ENCODE measurements around the gene TEAD1. TPM values are rescaled to one million over a fixed set of nuclear protein-coding genes. Genes with fewer than 3 reads are reported as not detected.

TEAD1 gene
- total and polyA plus RNA-seq, 2 experiments from 2014 or later = 24.5 to 103 TPM

DNA sequence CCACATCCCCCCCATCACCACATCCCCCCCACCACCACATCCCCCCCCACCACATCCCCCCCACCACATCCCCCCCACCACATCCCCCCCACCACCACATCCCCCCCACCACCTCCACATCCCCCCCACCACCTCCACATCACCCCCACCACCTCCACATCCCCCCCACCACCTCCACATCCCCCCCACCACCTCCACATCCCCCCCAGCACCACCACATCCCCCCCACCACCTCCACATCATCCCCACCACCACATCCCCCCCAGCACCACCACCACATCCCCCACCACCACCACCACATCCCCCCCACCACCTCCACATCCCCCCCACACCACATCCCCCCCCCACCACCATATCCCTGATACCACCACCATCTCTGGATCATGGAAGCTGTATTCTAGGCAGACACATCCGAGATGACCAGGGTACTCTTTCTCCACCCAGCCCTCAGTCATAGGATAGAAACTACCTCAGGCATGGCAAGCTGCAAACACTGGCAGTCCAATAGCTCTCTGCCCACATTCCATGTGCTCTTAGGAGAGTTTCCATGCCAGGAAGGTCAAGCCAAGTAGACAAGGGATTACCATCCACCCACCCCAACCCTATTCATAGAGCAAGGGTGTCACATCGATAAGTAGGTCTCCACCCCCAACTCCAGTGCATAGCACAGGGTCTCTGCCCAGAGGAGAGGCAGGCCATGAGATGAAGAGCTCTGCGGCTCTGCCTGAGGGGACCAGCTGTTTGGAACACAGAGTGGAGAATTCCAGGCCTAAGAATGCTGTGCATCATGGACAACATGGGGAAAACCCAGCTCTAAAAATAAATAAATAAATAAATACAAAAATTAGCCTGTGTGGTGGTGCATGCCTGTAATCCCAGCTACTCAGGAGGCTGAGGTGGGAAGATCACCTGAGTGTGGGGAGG is 33.0 kb upstream of the TEAD1 start:
- Histone ChIP-seq H3K27me3 (ENCODE audit: insufficient read depth) (no peaks in the 10 kb centered on the region), H2AFZ (peak overlapping the region; percentile 97), H4K20me1 (replicated peaks; ENCODE audit: insufficient read depth) (peaks cover 3% of the 10 kb centered on the region; the same call in 1 of the 2 replicates), H3K36me3 (ENCODE audit: insufficient read depth) (no peaks in the 10 kb centered on the region), H3F3A (replicated peaks; ENCODE audit: low read depth) (no peaks in the 10 kb centered on the region), H3K4me1 (ENCODE audit: insufficient read depth) (peaks cover 5% of the 10 kb centered on the region; the same call in 1 of the 2 replicates), H3K79me2 (replicated peaks; ENCODE audit: insufficient read depth) (no peaks in the 10 kb centered on the region), H3K4me2 (no peak overlapping the region), H3K9me2 (ENCODE audit: insufficient read depth) (no peaks in the 10 kb centered on the region), H3K27ac (ENCODE audit: low read depth) (no peak overlapping the region), H3K4me3 (no peak overlapping the region)
- Mint-ChIP-seq H3K27me3 (ENCODE audit: insufficient read depth, low read depth, poor library complexity) (peaks cover 9% of the 10 kb centered on the region), H3K27ac (no peak overlapping the region), H3K9me3 (peaks cover 17% of the 10 kb centered on the region), H3K36me3 (ENCODE audit: low read depth) (peaks cover 13% of the 10 kb centered on the region), H3K4me1 (peaks cover 16% of the 10 kb centered on the region), H3K4me3 (no peak overlapping the region)
- DNase-seq (ENCODE audit: low spot score) (no peak), ATAC-seq (no peak)
- TF ChIP-seq ZNF462 (CRISPR knock-in tag; IDR thresholded peaks at IDR 0.05) (no peak), REST (IDR thresholded peaks at IDR 0.05; ENCODE audit: unreplicated experiment) (no peak), ZNF331 (CRISPR knock-in tag; IDR thresholded peaks at IDR 0.05; ENCODE audit: low read depth) (no peak), EZH2phosphoT487 (IDR thresholded peaks at IDR 0.05; ENCODE audit: unreplicated experiment) (no peak), CREB1 (CRISPR knock-in tag; IDR thresholded peaks at IDR 0.05; ENCODE audit: low read depth) (no peak), STAT1 (IDR thresholded peaks at IDR 0.05; ENCODE audit: unreplicated experiment) (no peak), CTCF (conservative IDR thresholded peaks at IDR 0.05; ENCODE audit: low read depth in 2 of 2) (no peak), JUNB (IDR thresholded peaks at IDR 0.05; ENCODE audit: unreplicated experiment) (no peak)
